Bronchial epithelial cell (primary cell): Measurements from ENCODE around the gene ANO10. TPM values are rescaled to one million over a fixed set of nuclear protein-coding genes. Genes with fewer than 3 reads are reported as not detected.
"Not testable (repeated sequence)": the region's sequence is repeated elsewhere in the genome, so short reads cannot be mapped to it uniquely, and the experiment has no call there.

Source experiments
- DNase-seq: peaks from one replicate; pipeline ENCODE4 v3.0.0-alpha.2; 2010; ENCODE audit warnings: low read depth
- FAIRE-seq: peaks from 2 replicates; lab custom pipeline; 2011; peaks lifted over from hg19 to GRCh38; lab: Jason Lieb, UNC
- H3K27me3 ChIP-seq: 2 replicates; pipeline ENCODE4 v1.5.1; 2011; ENCODE audit warnings: low read length; ENCODE audit not compliant: control insufficient read depth, insufficient read depth
- H3K36me3 ChIP-seq: 2 replicates; pipeline ENCODE4 v1.5.1; 2011; ENCODE audit warnings: low read length; ENCODE audit not compliant: control insufficient read depth, insufficient read depth
- H3K4me3 ChIP-seq: 2 replicates; pipeline ENCODE4 v1.5.1; 2011; ENCODE audit warnings: mild to moderate bottlenecking, low read depth, low read length, control low read depth
- CTCF ChIP-seq: IDR thresholded peaks from 2 replicates; pipeline ENCODE4 v1.5.1; 2011; ENCODE audit warnings: mild to moderate bottlenecking, moderate library complexity, low read length, control low read depth, inconsistent platforms; ENCODE audit not compliant: insufficient read depth, severe bottlenecking
- total RNA-seq: library from RNA; depleted of rRNA; stranded (reverse); fragments of >200 nt; gene quantifications from 2 replicates; pipeline ENCODE4 v1.2.1, GENCODE V29; 2014

Gene ANO10
- total RNA-seq, 1 donor from 2014 or later = 25.8 TPM

DNA sequence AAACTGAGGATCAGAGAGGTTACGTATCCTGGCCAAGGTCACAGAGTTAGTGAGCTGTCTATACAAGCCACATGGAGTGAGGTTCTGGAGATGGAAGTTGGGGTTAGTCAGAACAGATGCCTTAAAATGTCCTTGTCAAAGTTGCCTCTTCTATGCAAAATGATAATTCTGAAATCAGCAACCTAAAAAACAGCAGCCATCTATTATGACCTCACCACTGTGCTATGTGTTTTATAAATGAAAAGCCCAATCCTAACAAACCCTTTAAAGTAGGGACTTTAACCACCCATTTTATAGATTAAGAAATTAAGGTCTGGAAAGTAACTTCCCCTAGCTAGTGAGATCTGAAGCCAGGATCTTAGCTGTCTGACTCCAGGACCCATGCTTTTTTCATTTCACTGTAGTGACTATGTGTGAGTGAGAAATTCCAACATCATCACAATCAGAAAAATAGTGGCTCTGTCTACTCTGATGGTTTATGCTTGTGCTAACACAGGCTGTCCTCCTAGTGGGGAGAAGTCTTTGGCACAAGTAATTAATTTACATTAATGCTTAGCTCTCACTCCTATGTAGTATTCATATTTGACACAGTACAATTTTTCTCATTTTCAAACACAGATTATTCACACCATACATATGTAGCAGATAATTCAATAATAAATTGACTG lies 143.6 kb downstream of the ANO10 start:
- no peak for TF ChIP-seq CTCF

GRCh38 chr3:43477600-43477999 lies 144.2 kb downstream of the ANO10 start:
- FAIRE-seq (no peak), DNase-seq (no peak)
- Histone ChIP-seq H3K36me3 (no peaks in the 10 kb centered on the region), H3K4me3 (no peak overlapping the region), H3K27me3 (no peaks in the 10 kb centered on the region)
- TF ChIP-seq CTCF = no peak

More for the DNA sequence above, 143.6 kb downstream of the ANO10 start:
- FAIRE-seq (no peak), DNase-seq (no peak)
- Histone ChIP-seq H3K4me3 (no peak overlapping the region), H3K27me3 (no peaks in the 10 kb centered on the region), H3K36me3 (no peaks in the 10 kb centered on the region)

- no peaks in the 10 kb centered on the region for H3K36me3 ChIP-seq
- FAIRE-seq = no peak
- H3K4me3 ChIP-seq = no peak overlapping the region
- no peak for TF ChIP-seq CTCF
- no peaks in the 10 kb centered on the region for H3K27me3 ChIP-seq
- no peak for DNase-seq
These were observed 148.1 kb downstream of the ANO10 start for GRCh38 chr3:43473737-43474136.

- no peaks in the 10 kb centered on the region for H3K27me3 ChIP-seq
- no peak for TF ChIP-seq CTCF
- no peak overlapping the region for H3K4me3 ChIP-seq
- peak; percentile 76 for FAIRE-seq
- H3K36me3 ChIP-seq = no peaks in the 10 kb centered on the region
- no peak for DNase-seq
These were observed 148.6 kb downstream of the ANO10 start for GRCh38 chr3:43473244-43473643.

DNA sequence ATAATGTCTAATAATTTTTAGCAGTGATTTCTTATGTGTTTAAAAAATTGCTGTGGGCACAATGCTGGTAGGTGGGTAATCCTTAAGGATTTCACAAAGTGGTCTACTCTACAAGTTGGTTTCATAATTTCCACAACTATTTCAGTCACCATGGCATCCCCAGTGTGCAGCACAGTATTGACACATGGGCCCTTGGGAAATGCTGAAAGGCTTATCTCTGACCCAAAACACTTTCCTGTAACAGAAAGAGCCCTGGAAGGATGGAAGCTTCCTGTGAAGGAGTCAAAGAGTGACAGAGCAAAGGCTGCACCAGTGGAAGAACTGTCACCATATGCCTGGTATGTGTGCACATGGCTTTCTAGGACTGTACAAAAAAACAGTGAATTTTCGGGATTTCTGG lies 153.7 kb downstream of the ANO10 start:
- TF ChIP-seq CTCF = no peak
- Histone ChIP-seq H3K27me3 (no peaks in the 10 kb centered on the region), H3K4me3 (no peak overlapping the region), H3K36me3 (no peaks in the 10 kb centered on the region)
- no peak for FAIRE-seq
- no peak for DNase-seq

DNA sequence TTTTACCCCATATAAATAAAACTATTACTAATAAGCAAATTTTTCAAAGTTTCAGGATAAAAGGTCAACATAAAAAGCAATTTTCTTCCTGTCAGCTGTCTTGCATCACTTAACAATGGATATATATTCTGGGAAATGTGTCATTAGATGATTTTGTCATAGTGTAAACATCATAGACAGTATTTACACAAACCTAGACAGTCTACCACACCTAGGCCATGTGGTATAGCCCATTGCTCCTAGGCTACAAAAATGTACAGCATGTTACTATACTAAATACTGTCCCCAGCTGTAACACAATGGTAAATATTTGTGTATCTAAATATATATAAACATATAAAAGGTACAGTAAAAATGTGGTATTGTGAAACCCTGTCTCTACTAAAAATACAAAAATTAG lies 156.7 kb downstream of the ANO10 start:
- DNase-seq = peak; percentile 75

GRCh38 chr3:43462566-43462965 lies 159.2 kb downstream of the ANO10 start:
- FAIRE-seq, H3K4me3 ChIP-seq, H3K36me3 ChIP-seq, DNase-seq, H3K27me3 ChIP-seq: not testable (repeated sequence)

More for the DNA sequence above, 156.7 kb downstream of the ANO10 start:
- no peak overlapping the region for H3K4me3 ChIP-seq
- TF ChIP-seq CTCF = no peak
- no peaks in the 10 kb centered on the region for H3K27me3 ChIP-seq
- no peaks in the 10 kb centered on the region for H3K36me3 ChIP-seq
- no peak for FAIRE-seq
